Calu3 (cell line): ENCODE results near the gene DLG2. TPM values are rescaled to one million over a fixed set of nuclear protein-coding genes. Genes with fewer than 3 reads are reported as not detected.

ENCODE experiments used
- BruUV-seq: library from RNA; stranded (reverse); fragments of 400-500 nt; replicated peaks from 2 replicates; lab custom pipeline; 2021; lab: Mats Ljungman, UMichigan
- CTCF ChIA-PET: fragments of 300-600 bp; sonication (Branson Sonifier 250); formaldehyde crosslinking; loops from one replicate; lab custom pipeline; 2022; ENCODE audit warnings: antibody characterized with exemption; lab: Charles Lee
- DNase-seq: peaks from one replicate; pipeline ENCODE4 v3.0.0; 2022
- H3K27ac Mint-ChIP-seq: one replicate; pipeline ENCODE4 v1.8.0; 2022; ENCODE audit warnings: mixed read lengths; ENCODE audit not compliant: unreplicated experiment
- H3K27me3 Mint-ChIP-seq: one replicate; pipeline ENCODE4 v1.8.0; 2022; ENCODE audit warnings: mixed read lengths; ENCODE audit not compliant: unreplicated experiment
- H3K36me3 Mint-ChIP-seq: one replicate; pipeline ENCODE4 v1.8.0; 2022; ENCODE audit warnings: mild to moderate bottlenecking, moderate library complexity, mixed read lengths; ENCODE audit not compliant: insufficient read depth, unreplicated experiment
- H3K4me1 Mint-ChIP-seq: one replicate; pipeline ENCODE4 v1.8.0; 2022; ENCODE audit warnings: mild to moderate bottlenecking, low read depth, mixed read lengths; ENCODE audit not compliant: unreplicated experiment
- H3K4me3 Mint-ChIP-seq: one replicate; pipeline ENCODE4 v1.8.0; 2022; ENCODE audit warnings: mild to moderate bottlenecking, low read depth, moderate library complexity, mixed read lengths; ENCODE audit not compliant: unreplicated experiment
- H3K9me3 Mint-ChIP-seq: one replicate; pipeline ENCODE4 v1.8.0; 2022; ENCODE audit warnings: low read depth, mixed read lengths; ENCODE audit not compliant: unreplicated experiment
- intact Hi-C: fragments of 100-400 bp; cut with micrococcal nuclease; formaldehyde crosslinking; loops from one replicate; pipeline ENCODE4 v1.10.0; 2022; ENCODE audit not compliant: unreplicated experiment
- total RNA-seq: library from RNA; stranded (reverse); gene quantifications from 2 replicates; pipeline ENCODE4 v1.2.3, GENCODE V29; 2022
- TF ChIP-seq, protein P1 (sequence below): fragments of 200-600 bp; IDR thresholded peaks from one replicate; pipeline ENCODE4 v1.8.0; 2022; ENCODE audit warnings: antibody characterized with exemption; ENCODE audit not compliant: unreplicated experiment

The DLG2 gene
- total RNA-seq, 1 experiment from 2014 or later: 0.71 TPM

DNA sequence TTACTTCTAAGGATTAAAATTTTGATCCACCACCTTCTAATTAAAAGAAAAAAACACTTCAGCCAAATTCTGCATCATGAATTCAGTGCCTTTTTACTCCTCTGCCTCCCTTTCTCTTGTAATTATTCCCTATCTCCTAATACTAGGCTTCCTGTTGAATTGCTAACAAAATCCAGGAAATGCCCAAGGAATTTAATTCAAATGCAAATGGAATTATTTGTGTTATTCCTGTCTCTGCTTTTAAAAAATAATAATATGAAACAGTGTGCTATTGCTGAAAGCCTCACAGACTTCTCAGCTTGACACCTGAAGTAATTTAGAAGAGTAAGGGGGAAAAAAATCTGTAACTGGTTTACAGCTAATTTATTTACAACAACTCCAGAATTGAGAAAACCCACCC is 85.5 kb downstream of the DLG2 start:
- BruUV-seq: no TSS peak
- intact Hi-C loops: no loop called here
- no peak overlapping the region for H3K4me3 Mint-ChIP-seq
- no peaks in the 10 kb centered on the region for H3K36me3 Mint-ChIP-seq
- peaks cover 26% of the 10 kb centered on the region for H3K27me3 Mint-ChIP-seq
- no peak for DNase-seq
- H3K4me1 Mint-ChIP-seq: no peaks in the 10 kb centered on the region
- CTCF ChIA-PET: no interaction called here
- TF ChIP-seq, protein P1, sequence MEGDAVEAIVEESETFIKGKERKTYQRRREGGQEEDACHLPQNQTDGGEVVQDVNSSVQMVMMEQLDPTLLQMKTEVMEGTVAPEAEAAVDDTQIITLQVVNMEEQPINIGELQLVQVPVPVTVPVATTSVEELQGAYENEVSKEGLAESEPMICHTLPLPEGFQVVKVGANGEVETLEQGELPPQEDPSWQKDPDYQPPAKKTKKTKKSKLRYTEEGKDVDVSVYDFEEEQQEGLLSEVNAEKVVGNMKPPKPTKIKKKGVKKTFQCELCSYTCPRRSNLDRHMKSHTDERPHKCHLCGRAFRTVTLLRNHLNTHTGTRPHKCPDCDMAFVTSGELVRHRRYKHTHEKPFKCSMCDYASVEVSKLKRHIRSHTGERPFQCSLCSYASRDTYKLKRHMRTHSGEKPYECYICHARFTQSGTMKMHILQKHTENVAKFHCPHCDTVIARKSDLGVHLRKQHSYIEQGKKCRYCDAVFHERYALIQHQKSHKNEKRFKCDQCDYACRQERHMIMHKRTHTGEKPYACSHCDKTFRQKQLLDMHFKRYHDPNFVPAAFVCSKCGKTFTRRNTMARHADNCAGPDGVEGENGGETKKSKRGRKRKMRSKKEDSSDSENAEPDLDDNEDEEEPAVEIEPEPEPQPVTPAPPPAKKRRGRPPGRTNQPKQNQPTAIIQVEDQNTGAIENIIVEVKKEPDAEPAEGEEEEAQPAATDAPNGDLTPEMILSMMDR: no peak
- H3K9me3 Mint-ChIP-seq: no peaks in the 10 kb centered on the region
- H3K27ac Mint-ChIP-seq: no peak overlapping the region

DNA sequence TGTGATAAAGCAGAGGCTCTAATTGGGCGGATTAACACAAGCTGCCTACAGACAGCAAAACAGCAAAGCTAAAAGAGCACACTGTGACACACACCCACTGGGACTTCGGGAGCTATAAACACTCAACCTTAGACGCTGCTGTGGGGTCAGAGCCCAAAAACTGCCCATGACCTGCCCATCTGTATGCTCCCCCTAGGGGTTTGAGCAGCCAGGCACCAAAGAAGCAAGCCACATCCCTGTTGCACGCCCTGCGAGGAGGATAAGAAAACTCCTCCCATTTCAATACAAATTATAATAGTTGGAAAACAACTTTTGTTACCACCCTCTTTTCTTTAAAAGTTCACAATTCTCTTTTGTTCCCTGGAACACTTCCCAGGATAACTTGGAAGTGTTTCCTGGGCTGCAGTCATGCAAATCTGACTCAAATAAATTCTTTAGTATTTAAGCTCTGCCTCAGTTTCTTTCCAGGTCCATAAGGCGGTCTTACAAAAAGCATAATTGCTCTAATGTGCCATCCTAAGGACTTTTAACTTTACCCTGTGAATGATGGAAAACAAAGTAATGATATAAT is 86.4 kb downstream of the DLG2 start:
- no peaks in the 10 kb centered on the region for H3K9me3 Mint-ChIP-seq
- DNase-seq: no peak
- TF ChIP-seq, protein P1: no peak
- H3K4me3 Mint-ChIP-seq: no peak overlapping the region
- no peaks in the 10 kb centered on the region for H3K4me1 Mint-ChIP-seq
- intact Hi-C loops: no loop called here
- BruUV-seq: no TSS peak
- H3K36me3 Mint-ChIP-seq: no peaks in the 10 kb centered on the region
- no peak overlapping the region for H3K27ac Mint-ChIP-seq
- CTCF ChIA-PET: no interaction called here
- peaks cover 16% of the 10 kb centered on the region for H3K27me3 Mint-ChIP-seq

DNA sequence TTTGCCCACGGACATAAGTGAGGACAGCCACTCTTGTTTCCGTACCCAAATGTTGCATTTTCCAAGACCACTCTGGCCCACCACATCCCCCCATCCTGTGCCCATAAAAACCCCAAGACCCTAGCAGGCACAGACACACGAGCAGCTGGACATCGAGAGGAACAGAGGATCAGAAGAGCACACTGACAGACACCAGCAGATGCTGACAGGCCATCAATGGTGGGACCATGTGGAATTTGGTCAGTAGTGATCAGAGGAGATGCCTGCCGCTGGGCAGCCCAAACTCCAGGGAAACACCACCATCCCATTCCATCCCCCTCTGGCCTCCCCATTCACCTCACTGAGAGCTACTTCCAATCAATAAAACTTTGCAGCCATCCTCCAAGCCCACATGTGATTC is 87.0 kb downstream of the DLG2 start:
- TF ChIP-seq, protein P1: no peak
- BruUV-seq: no TSS peak
- intact Hi-C loops: no loop called here
- peaks cover 10% of the 10 kb centered on the region for H3K27me3 Mint-ChIP-seq
- H3K4me3 Mint-ChIP-seq: no peak overlapping the region
- no peaks in the 10 kb centered on the region for H3K4me1 Mint-ChIP-seq
- no peaks in the 10 kb centered on the region for H3K36me3 Mint-ChIP-seq
- CTCF ChIA-PET: no interaction called here
- H3K9me3 Mint-ChIP-seq: no peaks in the 10 kb centered on the region
- H3K27ac Mint-ChIP-seq: no peak overlapping the region
- no peak for DNase-seq

DNA sequence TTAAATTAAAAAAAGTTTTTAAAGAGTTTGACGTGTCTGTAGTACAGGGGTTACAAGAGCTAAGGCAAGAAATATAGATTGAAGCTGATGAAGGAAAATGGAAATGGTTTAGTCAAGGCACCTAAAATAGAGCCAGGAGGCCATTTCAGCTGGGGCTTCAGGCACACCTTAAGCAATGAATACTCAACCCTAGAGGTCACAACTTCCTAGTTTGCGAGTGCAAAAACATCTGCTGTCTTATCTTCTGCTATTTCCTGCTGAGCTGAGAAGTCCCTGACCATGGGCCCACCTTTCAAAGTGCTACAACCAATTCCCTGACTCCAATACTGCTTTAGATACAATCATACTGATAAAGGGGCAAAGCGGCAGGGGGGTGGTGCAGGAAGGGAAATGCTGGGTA is 87.4 kb downstream of the DLG2 start:
- DNase-seq: no peak
- CTCF ChIA-PET: no interaction called here
- TF ChIP-seq, protein P1: no peak
- intact Hi-C loops: no loop called here
- no peaks in the 10 kb centered on the region for H3K4me1 Mint-ChIP-seq
- no TSS peak for BruUV-seq
- no peak overlapping the region for H3K27ac Mint-ChIP-seq
- no peak overlapping the region for H3K4me3 Mint-ChIP-seq
- no peaks in the 10 kb centered on the region for H3K36me3 Mint-ChIP-seq
- no peaks in the 10 kb centered on the region for H3K9me3 Mint-ChIP-seq
- H3K27me3 Mint-ChIP-seq: peaks cover 6% of the 10 kb centered on the region
